AG09309 (cell line): ENCODE measurements around the gene IQCH.
"Not testable (repeated sequence)": the region's sequence is repeated elsewhere in the genome, so short reads cannot be mapped to it uniquely, and the experiment has no call there.

ENCODE experiments used
- DNase-seq: peaks from one replicate; pipeline ENCODE4 v3.0.0-alpha.2; 2010; ENCODE audit warnings: low read depth
- H3K4me3 ChIP-seq: 2 replicates; pipeline ENCODE4 v1.5.1; 2011; ENCODE audit warnings: mild to moderate bottlenecking, low read depth, low read length, moderate library complexity; ENCODE audit not compliant: control insufficient read depth
- TF ChIP-seq, protein P1 (sequence below): IDR thresholded peaks from 2 replicates; pipeline ENCODE4 v1.5.1; 2011; ENCODE audit warnings: mild to moderate bottlenecking, low read depth, low read length, inconsistent platforms; ENCODE audit not compliant: insufficient read depth, control insufficient read depth; ENCODE audit errors: missing control alignments

The IQCH gene

DNA sequence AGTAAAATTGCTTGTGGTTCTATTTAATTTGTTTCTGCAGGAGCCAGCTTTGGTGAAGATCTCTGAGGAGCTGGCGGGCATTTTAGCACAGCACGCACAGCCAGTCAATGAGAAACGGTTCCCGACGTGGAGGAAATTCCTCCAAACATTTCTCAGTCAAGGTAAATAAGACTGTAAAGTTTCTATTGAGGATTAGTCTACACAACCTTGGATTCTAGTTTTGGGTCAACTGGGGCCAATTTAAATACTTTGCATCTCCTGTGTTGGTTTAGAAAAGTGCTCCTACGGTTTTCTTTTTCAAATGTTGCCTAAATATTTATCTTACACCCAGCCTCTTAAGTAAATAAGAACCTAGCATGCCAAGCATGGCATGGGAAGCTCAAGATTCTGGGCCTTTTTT lies 162.3 kb downstream of the IQCH start:
- TF ChIP-seq, protein P1, sequence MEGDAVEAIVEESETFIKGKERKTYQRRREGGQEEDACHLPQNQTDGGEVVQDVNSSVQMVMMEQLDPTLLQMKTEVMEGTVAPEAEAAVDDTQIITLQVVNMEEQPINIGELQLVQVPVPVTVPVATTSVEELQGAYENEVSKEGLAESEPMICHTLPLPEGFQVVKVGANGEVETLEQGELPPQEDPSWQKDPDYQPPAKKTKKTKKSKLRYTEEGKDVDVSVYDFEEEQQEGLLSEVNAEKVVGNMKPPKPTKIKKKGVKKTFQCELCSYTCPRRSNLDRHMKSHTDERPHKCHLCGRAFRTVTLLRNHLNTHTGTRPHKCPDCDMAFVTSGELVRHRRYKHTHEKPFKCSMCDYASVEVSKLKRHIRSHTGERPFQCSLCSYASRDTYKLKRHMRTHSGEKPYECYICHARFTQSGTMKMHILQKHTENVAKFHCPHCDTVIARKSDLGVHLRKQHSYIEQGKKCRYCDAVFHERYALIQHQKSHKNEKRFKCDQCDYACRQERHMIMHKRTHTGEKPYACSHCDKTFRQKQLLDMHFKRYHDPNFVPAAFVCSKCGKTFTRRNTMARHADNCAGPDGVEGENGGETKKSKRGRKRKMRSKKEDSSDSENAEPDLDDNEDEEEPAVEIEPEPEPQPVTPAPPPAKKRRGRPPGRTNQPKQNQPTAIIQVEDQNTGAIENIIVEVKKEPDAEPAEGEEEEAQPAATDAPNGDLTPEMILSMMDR, result no peak
- no peak for DNase-seq
- no peak overlapping the region for H3K4me3 ChIP-seq

DNA sequence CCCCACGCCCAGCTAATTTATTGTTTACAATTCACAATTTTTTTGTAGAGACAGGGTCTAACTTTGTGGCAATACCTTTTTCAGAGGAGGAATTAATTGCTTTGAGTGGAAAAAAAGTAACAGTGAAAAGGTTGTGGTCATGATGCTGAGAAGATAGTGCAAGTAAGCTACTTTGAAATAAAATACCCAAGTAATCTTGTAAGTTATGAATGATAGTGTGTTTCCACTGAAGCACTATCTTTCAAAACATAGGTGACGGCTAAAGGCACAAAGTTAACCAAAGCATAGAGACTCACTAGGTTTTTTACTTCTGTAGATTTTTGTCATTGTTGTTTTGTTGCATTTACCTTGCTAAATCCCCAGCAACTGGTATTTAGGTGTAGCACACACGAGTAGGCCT lies 165.1 kb downstream of the IQCH start:
- TF ChIP-seq, protein P1, result no peak
- no peak for DNase-seq
- no peak overlapping the region for H3K4me3 ChIP-seq

DNA sequence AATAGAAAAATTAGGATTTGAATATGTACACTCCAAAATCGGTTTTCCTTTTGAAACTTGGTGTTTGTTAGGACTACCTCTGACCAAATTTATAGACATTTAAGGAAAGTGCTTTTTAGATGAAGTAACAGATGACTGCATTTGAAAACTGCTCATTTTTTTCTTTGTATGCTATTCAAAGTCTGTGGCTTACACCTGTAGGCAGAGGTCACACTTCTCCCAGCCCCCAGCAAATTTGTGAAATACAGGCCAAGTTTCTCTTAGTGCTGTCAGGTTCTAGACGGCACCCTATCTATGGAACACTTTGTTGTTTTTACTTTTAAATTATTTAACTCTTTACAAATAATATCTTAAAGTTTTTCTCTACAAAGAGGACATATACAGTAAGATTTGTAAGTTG lies 165.6 kb downstream of the IQCH start:
- TF ChIP-seq, protein P1, result no peak
- H3K4me3 ChIP-seq, result no peak overlapping the region

DNA sequence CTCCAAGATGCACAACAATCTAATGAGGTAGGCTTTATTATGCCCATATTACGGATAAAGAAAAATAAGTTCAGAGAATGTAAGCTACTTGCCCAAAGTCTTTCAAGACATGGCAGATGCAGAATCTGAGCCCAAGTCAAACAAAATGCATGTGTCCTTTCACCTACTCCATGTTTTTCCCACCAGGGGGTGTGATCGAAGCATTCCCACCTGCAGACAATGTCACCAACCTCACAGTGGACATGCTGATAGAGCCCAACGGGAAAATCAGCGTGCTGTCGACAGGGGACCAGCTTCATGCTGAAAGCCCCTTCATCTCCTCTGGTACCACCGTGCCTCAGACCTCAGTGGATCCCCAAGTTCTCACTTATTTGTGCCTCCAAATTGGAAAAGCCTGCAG lies 166.5 kb downstream of the IQCH start:
- no peak for DNase-seq
- TF ChIP-seq, protein P1, result no peak
- no peak overlapping the region for H3K4me3 ChIP-seq

More for the DNA sequence above, 165.6 kb downstream of the IQCH start:
- no peak for DNase-seq

DNA sequence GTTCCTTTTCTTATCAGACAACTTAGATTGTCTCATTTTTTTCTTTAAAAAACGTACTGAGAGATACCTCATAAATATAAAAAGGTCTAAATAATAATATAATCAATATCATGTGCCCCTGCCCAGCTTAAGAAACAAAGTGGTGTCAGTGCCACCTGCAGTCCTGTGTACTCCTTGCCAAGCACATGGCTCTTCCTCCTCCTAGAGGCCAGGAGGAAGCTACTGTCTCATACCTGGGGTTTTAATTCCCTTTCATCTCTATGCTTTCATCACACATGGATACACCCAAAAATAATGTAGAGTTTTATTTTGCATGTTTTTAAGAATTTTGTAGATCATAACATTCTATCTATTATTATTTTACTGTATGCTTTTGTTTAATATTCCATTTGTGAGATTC lies 167.7 kb downstream of the IQCH start:
- no peak overlapping the region for H3K4me3 ChIP-seq
- TF ChIP-seq, protein P1, result no peak
- no peak for DNase-seq

DNA sequence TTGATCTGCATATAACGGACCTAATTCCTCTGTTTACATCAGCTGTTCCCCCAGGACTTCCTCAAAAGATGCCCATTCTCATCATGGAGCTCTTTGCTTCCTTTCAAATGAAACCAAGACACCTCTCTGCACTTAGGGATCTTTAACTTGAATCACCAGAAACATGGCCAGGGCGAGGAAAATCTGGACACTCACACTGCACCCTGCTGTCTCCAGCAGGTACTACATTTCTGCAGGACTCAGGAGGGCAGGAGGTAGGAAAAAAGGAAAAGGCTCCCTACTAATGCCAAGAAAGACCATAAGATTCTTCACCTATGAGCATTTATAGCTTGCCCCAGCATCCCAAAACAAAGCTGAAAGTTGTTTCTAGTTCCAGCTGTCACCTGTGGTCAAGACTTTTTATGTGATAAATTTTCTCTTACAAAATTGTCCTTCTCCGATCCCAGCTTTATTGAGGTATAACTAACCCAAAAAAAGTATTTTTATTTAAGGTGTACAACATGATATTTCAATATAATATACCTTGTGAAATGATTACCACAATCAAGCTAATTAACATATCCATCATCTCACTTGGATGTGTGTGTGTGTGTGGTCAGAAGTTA lies 179.0 kb downstream of the IQCH start:
- H3K4me3 ChIP-seq, result no peak overlapping the region
- TF ChIP-seq, protein P1, result peak; percentile 81
- DNase-seq, result peak; percentile 13

DNA sequence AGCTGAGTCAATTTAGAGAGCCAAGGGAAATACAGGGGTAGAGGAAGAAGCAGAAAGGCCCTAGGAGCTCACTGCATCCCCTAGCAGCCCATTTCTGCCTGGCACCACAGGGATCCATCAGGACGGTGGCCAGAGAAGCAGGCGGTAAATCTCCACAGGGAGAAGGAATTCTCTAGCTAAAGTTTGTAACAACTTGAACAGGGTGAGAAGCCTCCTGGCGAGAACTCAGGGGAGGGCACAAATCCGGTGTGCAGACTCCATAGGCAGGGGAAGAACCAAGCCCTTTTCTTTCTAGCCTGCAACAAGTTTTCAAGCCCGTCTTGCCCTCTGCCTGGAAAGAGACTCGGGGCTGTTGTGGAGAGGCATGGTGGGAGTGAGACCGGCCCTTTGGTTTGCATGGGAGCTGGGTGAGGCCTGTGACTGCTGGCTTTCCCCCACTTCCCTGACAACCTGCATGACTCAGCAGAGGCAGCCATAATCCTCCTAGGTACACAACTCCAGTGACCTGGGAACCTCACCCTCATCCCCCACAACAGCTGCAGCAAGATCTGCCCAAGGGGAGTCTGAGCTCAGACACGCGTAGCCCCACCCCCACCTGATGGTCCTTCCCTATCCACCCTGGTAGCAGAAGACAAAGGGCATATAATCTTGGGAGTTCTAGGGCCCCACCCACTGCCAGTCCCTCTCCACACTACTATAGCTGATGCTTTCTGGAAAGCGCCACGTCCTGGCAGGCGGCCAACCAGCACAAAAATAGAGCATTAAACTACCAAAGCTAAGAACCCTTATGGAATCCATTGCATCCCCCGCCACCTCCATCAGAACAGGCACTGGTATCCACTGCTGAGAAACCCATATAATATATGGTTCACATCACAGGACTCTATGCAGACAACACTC lies 182.0 kb downstream of the IQCH start:
- H3K4me3 ChIP-seq, DNase-seq: not testable (repeated sequence)
